ENCODE data around the gene ASRGL1. TPM values are rescaled to one million over a fixed set of nuclear protein-coding genes. Genes with fewer than 3 reads are reported as not detected.

ASRGL1 gene
- total and polyA plus RNA-seq, 2 of the 13 experiments (the other 11 are each of a cell fraction or from before 2014, with no cell fraction given) = 50.8 to 97.5 TPM

DNA sequence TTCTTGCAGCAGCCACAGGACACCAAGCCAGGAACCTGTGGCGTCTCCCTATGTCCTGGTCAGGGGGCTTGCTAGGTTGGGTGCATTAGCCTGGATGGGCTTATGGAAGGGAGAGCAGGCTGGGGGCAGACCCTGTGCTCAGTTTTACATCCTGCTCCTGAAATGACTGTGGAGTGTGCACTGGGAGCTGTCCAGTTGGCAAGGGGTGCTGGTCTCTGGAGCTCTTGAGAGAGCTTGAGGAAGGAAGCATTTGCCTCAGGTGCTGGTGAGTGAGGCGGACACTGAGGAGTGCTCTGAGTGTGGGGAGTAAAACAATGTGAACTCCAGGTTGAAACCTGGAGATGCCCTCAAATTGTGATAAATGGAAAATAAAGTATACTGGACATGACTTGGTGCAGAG, 41.7 kb upstream of the ASRGL1 start (continued):
- peak; percentile 74; the same call in 1 of the 2 replicates for TF ChIP-seq ZFP37 (CRISPR knock-in tag; IDR thresholded peaks at IDR 0.05; ENCODE audit: borderline replicate concordance)
- TF ChIP-seq ZSCAN9 (CRISPR knock-in tag; IDR thresholded peaks at IDR 0.05; ENCODE audit: borderline replicate concordance) = peak; percentile 62; the same call in 1 of the 2 replicates
- 0 out of 2 replicates have a peak, but pooled peaks have one; percentile 14 for TF ChIP-seq ZNF12 (CRISPR knock-in tag; IDR thresholded peaks at IDR 0.05)
- TF ChIP-seq ZNF232 (CRISPR knock-in tag; IDR thresholded peaks at IDR 0.05; ENCODE audit: borderline replicate concordance) = 0 out of 2 replicates have a peak, but pooled peaks have one; percentile 51
- peak; percentile 58; the same call in 1 of the 2 replicates for TF ChIP-seq BORCS8-MEF2B (CRISPR knock-in tag; IDR thresholded peaks at IDR 0.05)
- 0 out of 2 replicates have a peak, but pooled peaks have one; percentile 35 for TF ChIP-seq SRY (CRISPR knock-in tag; IDR thresholded peaks at IDR 0.05)
- TF ChIP-seq ZSCAN21 (CRISPR knock-in tag; IDR thresholded peaks at IDR 0.05; ENCODE audit: borderline replicate concordance) = 0 out of 2 replicates have a peak, but pooled peaks have one; percentile 34
- TF ChIP-seq THYN1 (CRISPR knock-in tag; IDR thresholded peaks at IDR 0.05; ENCODE audit: borderline replicate concordance, low read depth) = no peak
- 0 out of 2 replicates have a peak, but pooled peaks have one; percentile 20 for TF ChIP-seq MYC (CRISPR knock-in tag; IDR thresholded peaks at IDR 0.05; ENCODE audit: borderline replicate concordance)
- TF ChIP-seq SMAD3 (CRISPR knock-in tag; IDR thresholded peaks at IDR 0.05) = 0 out of 2 replicates have a peak, but pooled peaks have one; percentile 23
- TF ChIP-seq, protein P1, sequence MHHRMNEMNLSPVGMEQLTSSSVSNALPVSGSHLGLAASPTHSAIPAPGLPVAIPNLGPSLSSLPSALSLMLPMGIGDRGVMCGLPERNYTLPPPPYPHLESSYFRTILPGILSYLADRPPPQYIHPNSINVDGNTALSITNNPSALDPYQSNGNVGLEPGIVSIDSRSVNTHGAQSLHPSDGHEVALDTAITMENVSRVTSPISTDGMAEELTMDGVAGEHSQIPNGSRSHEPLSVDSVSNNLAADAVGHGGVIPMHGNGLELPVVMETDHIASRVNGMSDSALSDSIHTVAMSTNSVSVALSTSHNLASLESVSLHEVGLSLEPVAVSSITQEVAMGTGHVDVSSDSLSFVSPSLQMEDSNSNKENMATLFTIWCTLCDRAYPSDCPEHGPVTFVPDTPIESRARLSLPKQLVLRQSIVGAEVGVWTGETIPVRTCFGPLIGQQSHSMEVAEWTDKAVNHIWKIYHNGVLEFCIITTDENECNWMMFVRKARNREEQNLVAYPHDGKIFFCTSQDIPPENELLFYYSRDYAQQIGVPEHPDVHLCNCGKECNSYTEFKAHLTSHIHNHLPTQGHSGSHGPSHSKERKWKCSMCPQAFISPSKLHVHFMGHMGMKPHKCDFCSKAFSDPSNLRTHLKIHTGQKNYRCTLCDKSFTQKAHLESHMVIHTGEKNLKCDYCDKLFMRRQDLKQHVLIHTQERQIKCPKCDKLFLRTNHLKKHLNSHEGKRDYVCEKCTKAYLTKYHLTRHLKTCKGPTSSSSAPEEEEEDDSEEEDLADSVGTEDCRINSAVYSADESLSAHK (CRISPR knock-in tag; IDR thresholded peaks at IDR 0.05; ENCODE audit: borderline replicate concordance) = no peak
- no peak for TF ChIP-seq ARHGAP35 (CRISPR knock-in tag; IDR thresholded peaks at IDR 0.05; ENCODE audit: borderline replicate concordance)
- TF ChIP-seq ZFP90 (CRISPR knock-in tag; IDR thresholded peaks at IDR 0.05; ENCODE audit: borderline replicate concordance) = 0 out of 2 replicates have a peak, but pooled peaks have one; percentile 51
- TF ChIP-seq, protein P2, sequence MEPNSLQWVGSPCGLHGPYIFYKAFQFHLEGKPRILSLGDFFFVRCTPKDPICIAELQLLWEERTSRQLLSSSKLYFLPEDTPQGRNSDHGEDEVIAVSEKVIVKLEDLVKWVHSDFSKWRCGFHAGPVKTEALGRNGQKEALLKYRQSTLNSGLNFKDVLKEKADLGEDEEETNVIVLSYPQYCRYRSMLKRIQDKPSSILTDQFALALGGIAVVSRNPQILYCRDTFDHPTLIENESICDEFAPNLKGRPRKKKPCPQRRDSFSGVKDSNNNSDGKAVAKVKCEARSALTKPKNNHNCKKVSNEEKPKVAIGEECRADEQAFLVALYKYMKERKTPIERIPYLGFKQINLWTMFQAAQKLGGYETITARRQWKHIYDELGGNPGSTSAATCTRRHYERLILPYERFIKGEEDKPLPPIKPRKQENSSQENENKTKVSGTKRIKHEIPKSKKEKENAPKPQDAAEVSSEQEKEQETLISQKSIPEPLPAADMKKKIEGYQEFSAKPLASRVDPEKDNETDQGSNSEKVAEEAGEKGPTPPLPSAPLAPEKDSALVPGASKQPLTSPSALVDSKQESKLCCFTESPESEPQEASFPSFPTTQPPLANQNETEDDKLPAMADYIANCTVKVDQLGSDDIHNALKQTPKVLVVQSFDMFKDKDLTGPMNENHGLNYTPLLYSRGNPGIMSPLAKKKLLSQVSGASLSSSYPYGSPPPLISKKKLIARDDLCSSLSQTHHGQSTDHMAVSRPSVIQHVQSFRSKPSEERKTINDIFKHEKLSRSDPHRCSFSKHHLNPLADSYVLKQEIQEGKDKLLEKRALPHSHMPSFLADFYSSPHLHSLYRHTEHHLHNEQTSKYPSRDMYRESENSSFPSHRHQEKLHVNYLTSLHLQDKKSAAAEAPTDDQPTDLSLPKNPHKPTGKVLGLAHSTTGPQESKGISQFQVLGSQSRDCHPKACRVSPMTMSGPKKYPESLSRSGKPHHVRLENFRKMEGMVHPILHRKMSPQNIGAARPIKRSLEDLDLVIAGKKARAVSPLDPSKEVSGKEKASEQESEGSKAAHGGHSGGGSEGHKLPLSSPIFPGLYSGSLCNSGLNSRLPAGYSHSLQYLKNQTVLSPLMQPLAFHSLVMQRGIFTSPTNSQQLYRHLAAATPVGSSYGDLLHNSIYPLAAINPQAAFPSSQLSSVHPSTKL (CRISPR knock-in tag; IDR thresholded peaks at IDR 0.05) = no peak
- TF ChIP-seq, protein P3, sequence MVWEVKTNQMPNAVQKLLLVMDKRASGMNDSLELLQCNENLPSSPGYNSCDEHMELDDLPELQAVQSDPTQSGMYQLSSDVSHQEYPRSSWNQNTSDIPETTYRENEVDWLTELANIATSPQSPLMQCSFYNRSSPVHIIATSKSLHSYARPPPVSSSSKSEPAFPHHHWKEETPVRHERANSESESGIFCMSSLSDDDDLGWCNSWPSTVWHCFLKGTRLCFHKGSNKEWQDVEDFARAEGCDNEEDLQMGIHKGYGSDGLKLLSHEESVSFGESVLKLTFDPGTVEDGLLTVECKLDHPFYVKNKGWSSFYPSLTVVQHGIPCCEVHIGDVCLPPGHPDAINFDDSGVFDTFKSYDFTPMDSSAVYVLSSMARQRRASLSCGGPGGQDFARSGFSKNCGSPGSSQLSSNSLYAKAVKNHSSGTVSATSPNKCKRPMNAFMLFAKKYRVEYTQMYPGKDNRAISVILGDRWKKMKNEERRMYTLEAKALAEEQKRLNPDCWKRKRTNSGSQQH (CRISPR knock-in tag; IDR thresholded peaks at IDR 0.05; ENCODE audit: low read depth) = peak; percentile 73; the same call in 1 of the 2 replicates
- TF ChIP-seq, protein P4, sequence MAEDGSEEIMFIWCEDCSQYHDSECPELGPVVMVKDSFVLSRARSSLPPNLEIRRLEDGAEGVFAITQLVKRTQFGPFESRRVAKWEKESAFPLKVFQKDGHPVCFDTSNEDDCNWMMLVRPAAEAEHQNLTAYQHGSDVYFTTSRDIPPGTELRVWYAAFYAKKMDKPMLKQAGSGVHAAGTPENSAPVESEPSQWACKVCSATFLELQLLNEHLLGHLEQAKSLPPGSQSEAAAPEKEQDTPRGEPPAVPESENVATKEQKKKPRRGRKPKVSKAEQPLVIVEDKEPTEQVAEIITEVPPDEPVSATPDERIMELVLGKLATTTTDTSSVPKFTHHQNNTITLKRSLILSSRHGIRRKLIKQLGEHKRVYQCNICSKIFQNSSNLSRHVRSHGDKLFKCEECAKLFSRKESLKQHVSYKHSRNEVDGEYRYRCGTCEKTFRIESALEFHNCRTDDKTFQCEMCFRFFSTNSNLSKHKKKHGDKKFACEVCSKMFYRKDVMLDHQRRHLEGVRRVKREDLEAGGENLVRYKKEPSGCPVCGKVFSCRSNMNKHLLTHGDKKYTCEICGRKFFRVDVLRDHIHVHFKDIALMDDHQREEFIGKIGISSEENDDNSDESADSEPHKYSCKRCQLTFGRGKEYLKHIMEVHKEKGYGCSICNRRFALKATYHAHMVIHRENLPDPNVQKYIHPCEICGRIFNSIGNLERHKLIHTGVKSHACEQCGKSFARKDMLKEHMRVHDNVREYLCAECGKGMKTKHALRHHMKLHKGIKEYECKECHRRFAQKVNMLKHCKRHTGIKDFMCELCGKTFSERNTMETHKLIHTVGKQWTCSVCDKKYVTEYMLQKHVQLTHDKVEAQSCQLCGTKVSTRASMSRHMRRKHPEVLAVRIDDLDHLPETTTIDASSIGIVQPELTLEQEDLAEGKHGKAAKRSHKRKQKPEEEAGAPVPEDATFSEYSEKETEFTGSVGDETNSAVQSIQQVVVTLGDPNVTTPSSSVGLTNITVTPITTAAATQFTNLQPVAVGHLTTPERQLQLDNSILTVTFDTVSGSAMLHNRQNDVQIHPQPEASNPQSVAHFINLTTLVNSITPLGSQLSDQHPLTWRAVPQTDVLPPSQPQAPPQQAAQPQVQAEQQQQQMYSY (CRISPR knock-in tag; IDR thresholded peaks at IDR 0.05) = 0 out of 2 replicates have a peak, but pooled peaks have one; percentile 18
- 0 out of 2 replicates have a peak, but pooled peaks have one; percentile 42 for TF ChIP-seq XBP1 (CRISPR knock-in tag; IDR thresholded peaks at IDR 0.05)
- TF ChIP-seq BHLHE40 (IDR thresholded peaks at IDR 0.05; ENCODE audit: low read length) = no peak

All from HepG2 (cell line).